Measurements from ENCODE around the gene PLPPR1. TPM values are rescaled to one million over a fixed set of nuclear protein-coding genes. Genes with fewer than 3 reads are reported as not detected.

PLPPR1 gene
- total RNA-seq, 6 experiments from 2014 or later: not detected

DNA sequence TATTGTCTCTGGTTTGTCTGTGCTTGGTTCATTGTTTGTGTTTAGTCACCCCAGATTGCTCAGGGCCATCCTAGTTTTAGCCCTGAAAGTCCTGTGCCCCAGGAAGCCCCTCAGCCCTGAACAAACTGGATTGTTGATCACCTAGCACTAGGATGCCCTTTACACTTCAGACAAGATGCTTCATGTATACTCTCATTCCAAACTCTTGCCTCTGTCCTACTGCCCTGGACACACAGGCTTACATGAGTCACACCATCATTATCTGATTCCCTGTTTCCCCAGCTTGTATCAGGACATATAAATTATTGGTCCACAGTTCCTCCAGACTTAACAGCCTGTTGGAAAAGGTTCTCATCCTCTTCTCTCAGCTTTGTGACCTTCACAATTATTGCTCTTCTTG, 236.2 kb downstream of the PLPPR1 start:
- Mint-ChIP-seq H3K4me3 (no peak overlapping the region), H3K27me3 (ENCODE audit: insufficient read depth) (peaks cover 2% of the 10 kb centered on the region), H3K9me3 (peaks cover 39% of the 10 kb centered on the region), H3K36me3 (ENCODE audit: low read depth) (no peaks in the 10 kb centered on the region), H3K27ac (no peak overlapping the region), H3K4me1 (ENCODE audit: low read depth) (no peaks in the 10 kb centered on the region)
- DNase-seq: no peak
- TF ChIP-seq, protein P1, sequence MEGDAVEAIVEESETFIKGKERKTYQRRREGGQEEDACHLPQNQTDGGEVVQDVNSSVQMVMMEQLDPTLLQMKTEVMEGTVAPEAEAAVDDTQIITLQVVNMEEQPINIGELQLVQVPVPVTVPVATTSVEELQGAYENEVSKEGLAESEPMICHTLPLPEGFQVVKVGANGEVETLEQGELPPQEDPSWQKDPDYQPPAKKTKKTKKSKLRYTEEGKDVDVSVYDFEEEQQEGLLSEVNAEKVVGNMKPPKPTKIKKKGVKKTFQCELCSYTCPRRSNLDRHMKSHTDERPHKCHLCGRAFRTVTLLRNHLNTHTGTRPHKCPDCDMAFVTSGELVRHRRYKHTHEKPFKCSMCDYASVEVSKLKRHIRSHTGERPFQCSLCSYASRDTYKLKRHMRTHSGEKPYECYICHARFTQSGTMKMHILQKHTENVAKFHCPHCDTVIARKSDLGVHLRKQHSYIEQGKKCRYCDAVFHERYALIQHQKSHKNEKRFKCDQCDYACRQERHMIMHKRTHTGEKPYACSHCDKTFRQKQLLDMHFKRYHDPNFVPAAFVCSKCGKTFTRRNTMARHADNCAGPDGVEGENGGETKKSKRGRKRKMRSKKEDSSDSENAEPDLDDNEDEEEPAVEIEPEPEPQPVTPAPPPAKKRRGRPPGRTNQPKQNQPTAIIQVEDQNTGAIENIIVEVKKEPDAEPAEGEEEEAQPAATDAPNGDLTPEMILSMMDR (IDR thresholded peaks at IDR 0.05): no peak

DNA sequence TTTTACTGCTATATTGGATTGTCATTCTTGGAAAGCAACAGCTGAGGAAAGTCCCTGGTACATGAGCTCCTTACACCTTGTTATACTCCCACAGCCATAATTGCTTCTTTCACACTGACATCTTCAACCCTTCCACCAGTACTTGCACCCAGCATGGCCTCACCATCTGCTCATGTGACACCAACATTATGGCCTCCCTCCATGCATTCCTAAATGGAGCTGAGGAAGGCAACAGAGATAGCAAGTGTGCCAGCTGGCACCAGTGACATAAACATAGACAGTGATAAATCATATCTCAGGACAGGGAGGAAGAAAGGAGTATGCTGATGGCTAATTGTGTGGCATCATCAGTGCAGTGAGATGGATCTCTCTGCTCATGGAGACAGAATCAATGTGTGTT, 236.7 kb downstream of the PLPPR1 start:
- peaks cover 34% of the 10 kb centered on the region for H3K9me3 Mint-ChIP-seq
- no peak for DNase-seq

DNA sequence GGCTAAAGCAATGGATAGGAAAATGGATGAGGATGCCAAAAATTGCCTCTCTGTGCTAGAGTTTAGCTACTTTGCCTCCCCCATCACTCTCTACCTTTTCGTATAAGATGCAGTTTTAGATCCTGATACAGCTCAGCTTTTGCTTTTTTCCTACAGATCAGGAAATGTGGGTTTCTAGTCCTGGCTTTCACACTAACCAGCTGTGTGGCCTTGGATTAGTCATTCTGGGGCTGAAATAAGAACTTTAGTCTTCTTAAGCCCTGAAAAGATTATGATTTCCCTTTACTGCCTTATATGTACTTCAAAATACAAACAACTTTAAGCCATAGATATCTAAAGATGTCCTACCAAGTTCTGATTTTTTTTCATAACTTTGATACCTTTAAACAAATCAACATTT, 239.9 kb downstream of the PLPPR1 start:
- Mint-ChIP-seq H3K27ac (no peak overlapping the region), H3K9me3 (peaks cover 24% of the 10 kb centered on the region), H3K36me3 (ENCODE audit: low read depth) (no peaks in the 10 kb centered on the region), H3K4me1 (ENCODE audit: low read depth) (no peaks in the 10 kb centered on the region), H3K4me3 (no peak overlapping the region), H3K27me3 (ENCODE audit: insufficient read depth) (peaks cover 2% of the 10 kb centered on the region)
- TF ChIP-seq, protein P1 (IDR thresholded peaks at IDR 0.05): no peak
- DNase-seq: no peak

More for the DNA sequence above, 236.7 kb downstream of the PLPPR1 start:
- H3K4me1 Mint-ChIP-seq (ENCODE audit: low read depth): no peaks in the 10 kb centered on the region
- peaks cover 2% of the 10 kb centered on the region for H3K27me3 Mint-ChIP-seq (ENCODE audit: insufficient read depth)
- no peak overlapping the region for H3K4me3 Mint-ChIP-seq
- no peak overlapping the region for H3K27ac Mint-ChIP-seq
- H3K36me3 Mint-ChIP-seq (ENCODE audit: low read depth): no peaks in the 10 kb centered on the region
- TF ChIP-seq, protein P1 (IDR thresholded peaks at IDR 0.05): no peak

DNA sequence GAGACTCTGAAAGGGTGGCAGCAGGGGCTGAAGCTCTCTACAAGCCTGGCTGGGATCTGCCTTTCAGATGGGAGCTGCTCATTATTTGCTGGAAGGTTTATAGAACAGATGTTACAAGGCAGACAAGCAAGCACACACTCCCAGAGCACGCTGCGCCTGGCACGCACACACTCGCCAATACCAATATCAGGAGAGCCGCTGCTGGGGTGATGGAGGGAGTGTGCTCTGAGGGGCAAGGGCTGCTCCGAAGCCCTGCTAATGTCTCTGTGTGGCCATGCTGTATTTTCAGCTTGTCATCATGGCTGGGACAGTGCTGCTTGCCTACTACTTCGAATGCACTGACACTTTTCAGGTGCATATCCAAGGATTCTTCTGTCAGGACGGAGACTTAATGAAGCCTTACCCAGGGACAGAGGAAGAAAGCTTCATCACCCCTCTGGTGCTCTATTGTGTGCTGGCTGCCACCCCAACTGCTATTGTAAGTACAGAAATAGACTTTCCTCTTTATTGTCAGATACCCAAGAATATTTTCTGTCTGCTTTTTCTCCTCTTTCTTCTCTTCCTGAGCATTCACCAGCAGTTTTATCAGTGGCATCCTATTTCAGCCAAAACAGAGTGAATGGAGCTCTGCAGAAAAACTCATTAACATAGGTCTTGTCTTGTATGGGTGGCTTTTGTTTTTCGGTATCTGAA, 241.2 kb downstream of the PLPPR1 start:
- no peak overlapping the region for H3K27ac Mint-ChIP-seq
- no peaks in the 10 kb centered on the region for H3K36me3 Mint-ChIP-seq (ENCODE audit: low read depth)
- DNase-seq: no peak
- H3K9me3 Mint-ChIP-seq: peaks cover 15% of the 10 kb centered on the region
- H3K4me1 Mint-ChIP-seq (ENCODE audit: low read depth): no peaks in the 10 kb centered on the region
- no peaks in the 10 kb centered on the region for H3K27me3 Mint-ChIP-seq (ENCODE audit: insufficient read depth)
- H3K4me3 Mint-ChIP-seq: no peak overlapping the region
- TF ChIP-seq, protein P1 (IDR thresholded peaks at IDR 0.05): no peak

DNA sequence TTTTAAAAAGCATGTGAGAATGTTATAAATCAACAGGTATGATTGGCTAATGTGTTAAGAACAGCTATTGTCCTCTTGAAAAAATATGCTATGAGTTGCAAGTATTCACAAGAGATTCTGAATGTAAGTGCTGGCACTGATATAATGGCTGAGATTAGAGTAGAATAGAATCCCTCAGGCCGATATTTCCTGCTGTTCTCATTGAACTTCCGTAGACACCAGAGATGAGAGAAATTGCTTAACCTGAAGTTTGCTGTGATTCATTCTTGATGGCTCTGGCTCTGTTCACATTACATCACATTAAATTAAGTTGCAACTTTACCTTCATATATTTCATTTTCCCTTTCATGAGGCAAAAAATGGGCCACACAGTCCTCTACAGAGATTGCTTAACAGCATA, 241.8 kb downstream of the PLPPR1 start:
- Mint-ChIP-seq H3K4me1 (ENCODE audit: low read depth) (no peaks in the 10 kb centered on the region), H3K4me3 (no peak overlapping the region), H3K9me3 (peaks cover 15% of the 10 kb centered on the region), H3K36me3 (ENCODE audit: low read depth) (no peaks in the 10 kb centered on the region), H3K27me3 (ENCODE audit: insufficient read depth) (no peaks in the 10 kb centered on the region), H3K27ac (no peak overlapping the region)
- TF ChIP-seq, protein P1 (IDR thresholded peaks at IDR 0.05): no peak
- no peak for DNase-seq

Measured in HFFc6 (cell line).